K562 (cell line): ENCODE data around the gene SPDYA.

Experiments
- SIN3A ChIP-seq, 2 experiments: fragments of 150-350 bp in 1 of 2; IDR thresholded peaks; 2 replicates each; pipeline ENCODE4 v1.6.1; 2011 to 2016; ENCODE audit warnings: borderline replicate concordance in 2 of 2, low read depth in 2 of 2, low read length in 2 of 2, mild to moderate bottlenecking in 2 of 2, moderate library complexity in 2 of 2; ENCODE audit not compliant: control insufficient read depth in 1 of 2
- TAL1 ChIP-seq: fragments of 450-650 bp; IDR thresholded peaks from 2 replicates; pipeline ENCODE4 v1.6.1; 2016; ENCODE audit warnings: mild to moderate bottlenecking
- ZBTB7A ChIP-seq: IDR thresholded peaks from 2 replicates; pipeline ENCODE4 v1.6.1; 2011; ENCODE audit warnings: low read depth, mild to moderate bottlenecking, low read length, moderate library complexity, borderline replicate concordance; ENCODE audit not compliant: control insufficient read depth

- TF ChIP-seq SIN3A (IDR thresholded peaks at IDR 0.05; ENCODE audit: borderline replicate concordance in 2 of 2, control insufficient read depth in 1 of 2, low read depth in 2 of 2, low read length in 2 of 2), result no peak
- TF ChIP-seq TAL1, result no peak
- TF ChIP-seq ZBTB7A, result no peak
These were observed 25.1 kb downstream of the SPDYA start for GRCh38 chr2:28835781-28836180.
